ENCODE data around the gene DOP1A.

DOP1A gene

GRCh38 chr6:83072726-83073125 is 5.3 kb downstream of the DOP1A start:
- FAIRE-seq (no peak), DNase-seq (ENCODE audit: insufficient read length, low spot score) (no peak)

DNA sequence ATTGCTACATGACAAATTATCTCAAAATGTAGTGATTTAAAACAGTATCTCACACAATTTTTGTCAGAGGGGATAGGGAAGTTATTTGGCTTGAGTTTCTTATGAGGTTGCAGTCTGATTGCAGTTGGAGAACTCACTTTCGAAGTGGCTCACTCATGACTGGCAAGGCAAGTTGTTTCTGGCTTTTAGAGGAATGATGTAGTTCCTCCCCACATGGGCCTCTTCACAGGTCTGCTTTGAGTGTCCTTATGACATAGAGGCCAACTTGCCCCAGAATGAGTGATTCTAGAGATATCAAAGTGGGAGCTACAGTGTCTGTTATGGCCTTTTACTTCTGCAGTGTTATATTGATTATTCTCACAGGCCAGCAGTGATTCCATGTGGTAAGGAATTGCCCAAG is 6.1 kb downstream of the DOP1A start:
- DNase-seq (ENCODE audit: insufficient read length, low spot score), result no peak

GRCh38 chr6:83083476-83083875 is 16.0 kb downstream of the DOP1A start:
- DNase-seq (ENCODE audit: insufficient read length, low spot score) (no peak), FAIRE-seq (no peak)

More for the DNA sequence above, 6.1 kb downstream of the DOP1A start:
- no peak for FAIRE-seq

GRCh38 chr6:83086751-83087150 is 19.3 kb downstream of the DOP1A start:
- FAIRE-seq, result no peak

DNA sequence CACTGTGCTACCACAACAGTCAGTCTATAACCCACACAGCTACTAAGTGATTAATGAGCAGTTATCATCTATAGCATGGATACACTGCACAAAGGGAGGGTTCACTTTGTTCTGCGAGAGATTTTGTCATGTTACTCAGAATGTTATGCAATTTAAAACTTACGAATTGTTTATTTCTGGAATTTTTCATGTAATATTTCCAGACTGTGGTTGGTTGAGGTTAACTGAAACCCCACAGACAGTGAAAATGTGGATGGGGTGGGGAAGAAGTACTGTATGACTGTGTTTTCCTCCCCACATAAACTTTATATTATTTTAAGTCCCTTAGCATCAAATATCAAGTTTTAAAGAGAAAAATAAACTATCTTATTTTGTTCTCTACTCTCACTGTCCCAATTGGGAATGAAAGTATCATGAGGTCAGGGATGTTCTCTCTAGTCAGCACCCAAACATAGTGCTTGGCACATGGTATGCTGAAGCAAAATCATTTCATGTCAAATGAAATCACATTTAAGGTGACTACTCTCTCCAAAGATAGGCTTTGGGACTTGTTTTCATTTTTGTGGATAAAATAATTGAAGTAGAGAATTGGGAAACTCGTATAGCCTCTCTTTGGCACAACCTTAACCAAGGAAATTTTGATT is 25.4 kb downstream of the DOP1A start:
- DNase-seq (ENCODE audit: insufficient read length, low spot score) (no peak), FAIRE-seq (peak; percentile 44)

More at GRCh38 chr6:83086751-83087150, 19.3 kb downstream of the DOP1A start:
- no peak for DNase-seq (ENCODE audit: insufficient read length, low spot score)

DNA sequence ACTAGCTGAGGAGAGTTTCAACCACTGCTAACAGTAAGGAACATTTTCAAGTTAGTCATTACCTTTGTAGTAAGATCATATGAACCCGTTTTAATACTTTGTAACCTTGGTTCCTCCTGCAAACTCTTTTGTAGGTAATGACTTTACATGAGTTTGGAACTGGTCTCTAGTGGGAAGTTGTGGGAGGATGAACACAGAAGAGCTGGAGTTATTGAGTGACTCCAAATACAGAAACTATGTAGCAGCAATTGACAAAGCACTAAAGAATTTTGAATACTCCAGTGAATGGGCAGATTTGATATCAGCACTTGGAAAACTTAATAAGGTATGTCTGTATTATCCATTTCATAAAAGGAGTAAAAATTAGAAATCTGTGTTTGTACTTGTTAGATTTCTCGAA is 29.3 kb downstream of the DOP1A start:
- FAIRE-seq, result no peak

DNA sequence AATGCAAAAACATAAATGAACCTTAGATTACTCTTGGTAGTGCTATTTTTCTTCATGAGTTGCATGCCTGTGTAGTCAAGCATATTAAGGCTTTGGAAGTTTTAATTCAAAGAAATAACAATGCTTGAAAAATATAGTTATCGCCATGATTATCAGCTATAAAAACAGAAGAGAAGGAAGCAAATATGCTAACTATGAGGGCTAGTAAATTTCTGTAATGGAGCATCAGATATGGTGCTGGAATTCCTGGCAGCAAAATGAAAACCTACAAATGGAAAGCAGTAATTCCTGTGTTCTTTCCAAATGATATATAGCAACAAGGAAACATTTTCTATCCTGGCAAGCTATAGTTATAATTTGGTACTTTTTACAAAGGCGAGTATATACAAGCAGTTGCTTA is 29.7 kb downstream of the DOP1A start:
- no peak for FAIRE-seq
- no peak for DNase-seq (ENCODE audit: insufficient read length, low spot score)

More for the DNA sequence above, 29.3 kb downstream of the DOP1A start:
- no peak for DNase-seq (ENCODE audit: insufficient read length, low spot score)

- no peak for DNase-seq (ENCODE audit: insufficient read length, low spot score)
- no peak for FAIRE-seq
Measured at GRCh38 chr6:83097675-83098074, 30.2 kb downstream of the DOP1A start.

DNA sequence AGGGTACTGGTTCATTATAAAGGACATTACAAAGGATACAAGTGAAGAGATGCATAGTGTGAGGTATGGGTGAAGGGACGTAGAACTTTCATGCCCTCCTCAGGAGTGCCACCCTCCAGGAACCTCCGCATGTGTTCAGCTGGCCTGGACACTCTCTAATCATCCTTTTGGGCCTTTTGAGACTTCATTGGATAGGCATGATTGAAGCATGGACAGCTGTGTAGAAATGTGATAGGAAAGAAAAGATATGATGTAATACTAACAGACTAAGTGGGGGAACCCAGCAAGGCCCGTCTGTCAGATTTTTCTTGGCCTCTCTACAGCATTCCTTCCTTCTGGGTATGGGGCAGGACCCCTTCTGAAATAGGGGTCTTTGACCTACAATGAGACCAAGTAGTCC is 31.1 kb downstream of the DOP1A start:
- no peak for FAIRE-seq

GRCh38 chr6:83108378-83108777 is 40.9 kb downstream of the DOP1A start:
- no peak for FAIRE-seq

More for the DNA sequence above, 31.1 kb downstream of the DOP1A start:
- no peak for DNase-seq (ENCODE audit: insufficient read length, low spot score)

DNA sequence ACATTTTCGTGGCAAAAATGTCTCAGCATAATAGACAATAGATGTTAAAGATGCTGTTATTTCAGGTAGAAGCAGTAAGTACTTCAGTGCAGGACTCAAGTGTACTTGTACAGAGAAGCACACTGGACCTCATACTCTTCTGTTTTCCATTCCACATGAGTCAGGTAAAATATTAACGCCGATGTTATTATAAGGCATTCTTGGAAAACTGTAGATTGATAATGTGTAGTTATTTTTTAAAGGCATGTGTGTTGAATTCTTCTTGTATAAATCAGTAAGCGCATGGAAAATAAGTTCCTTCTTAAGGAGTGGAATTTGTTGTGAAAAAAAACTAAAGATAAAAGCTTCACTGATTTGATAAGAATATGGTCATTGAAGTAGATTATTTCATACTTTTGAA is 45.8 kb downstream of the DOP1A start:
- FAIRE-seq (no peak), DNase-seq (ENCODE audit: insufficient read length, low spot score) (no peak)

More at GRCh38 chr6:83108378-83108777, 40.9 kb downstream of the DOP1A start:
- DNase-seq (ENCODE audit: insufficient read length, low spot score), result no peak

DNA sequence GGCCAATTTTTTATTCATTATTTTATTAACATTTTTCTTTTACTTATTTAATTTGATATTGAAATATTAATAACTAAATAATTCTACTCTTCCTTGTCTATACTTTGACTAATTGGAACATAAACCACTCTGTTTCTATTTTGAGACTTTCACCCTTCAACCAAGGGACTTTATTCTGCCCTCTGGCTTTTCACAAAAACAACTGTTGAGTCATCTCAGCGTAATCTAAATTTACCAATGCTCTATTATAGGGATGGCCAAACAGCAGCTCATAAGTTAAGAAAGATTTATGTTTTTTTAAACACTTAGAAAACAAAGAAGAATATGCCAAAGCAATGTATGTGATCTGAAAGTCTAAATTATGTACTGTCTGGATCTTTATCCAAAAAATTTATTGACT is 46.7 kb downstream of the DOP1A start:
- DNase-seq (ENCODE audit: insufficient read length, low spot score) (no peak), FAIRE-seq (no peak)

GRCh38 chr6:83117802-83118201 is 50.3 kb downstream of the DOP1A start:
- DNase-seq (ENCODE audit: insufficient read length, low spot score), result no peak
- no peak for FAIRE-seq

DNA sequence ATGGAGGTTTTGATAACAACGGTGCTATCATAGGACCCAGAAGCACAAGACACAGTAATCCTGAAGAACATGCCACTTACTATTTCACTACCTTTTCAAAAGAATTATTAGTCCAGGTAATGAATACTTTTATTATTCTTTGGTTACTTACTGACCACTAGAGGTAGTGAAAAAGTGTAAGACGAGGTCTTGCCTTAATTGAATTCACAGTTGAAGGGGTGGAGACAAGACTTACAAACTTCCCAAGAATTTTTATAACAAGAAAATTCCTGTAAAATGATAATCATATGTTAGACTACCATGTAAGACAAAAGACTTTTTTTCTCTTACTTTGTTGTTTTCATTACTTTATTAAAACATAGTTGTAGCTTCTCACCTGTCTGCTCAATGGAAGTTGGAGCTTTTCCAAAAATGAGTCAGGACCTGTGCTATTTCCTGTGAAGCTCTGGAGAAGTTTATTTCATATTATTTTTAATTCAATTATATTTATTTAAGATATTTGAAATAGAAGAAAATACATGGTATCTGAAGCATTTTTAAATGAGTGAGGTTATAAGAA is 52.4 kb downstream of the DOP1A start:
- DNase-seq (ENCODE audit: insufficient read length, low spot score) (no peak), FAIRE-seq (no peak)

GRCh38 chr6:83124553-83124952 is 57.1 kb downstream of the DOP1A start:
- FAIRE-seq, result no peak
- no peak for DNase-seq (ENCODE audit: insufficient read length, low spot score)

GRCh38 chr6:83125425-83125824 is 58.0 kb downstream of the DOP1A start:
- no peak for DNase-seq (ENCODE audit: insufficient read length, low spot score)
- no peak for FAIRE-seq

DNA sequence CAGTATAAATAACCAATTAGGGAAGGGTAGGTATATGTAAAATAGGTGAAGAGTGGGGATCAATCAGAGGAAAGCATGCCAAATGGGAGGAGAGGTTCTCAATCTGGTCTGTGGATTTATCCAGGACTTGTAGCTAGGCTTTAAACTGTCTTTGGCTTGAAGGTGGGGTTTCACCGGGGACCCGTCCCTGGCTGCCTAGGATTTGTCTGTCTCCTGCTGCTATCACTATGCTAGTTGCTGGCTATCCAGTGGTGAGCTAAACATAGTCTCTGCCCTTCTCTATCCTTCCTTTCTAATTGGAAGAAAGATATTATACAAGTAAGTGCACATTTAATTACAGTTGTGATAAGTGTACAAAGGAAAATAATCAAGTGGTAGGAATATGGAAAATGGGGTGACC is 58.8 kb downstream of the DOP1A start:
- DNase-seq (ENCODE audit: insufficient read length, low spot score), result no peak
- FAIRE-seq, result no peak

DNA sequence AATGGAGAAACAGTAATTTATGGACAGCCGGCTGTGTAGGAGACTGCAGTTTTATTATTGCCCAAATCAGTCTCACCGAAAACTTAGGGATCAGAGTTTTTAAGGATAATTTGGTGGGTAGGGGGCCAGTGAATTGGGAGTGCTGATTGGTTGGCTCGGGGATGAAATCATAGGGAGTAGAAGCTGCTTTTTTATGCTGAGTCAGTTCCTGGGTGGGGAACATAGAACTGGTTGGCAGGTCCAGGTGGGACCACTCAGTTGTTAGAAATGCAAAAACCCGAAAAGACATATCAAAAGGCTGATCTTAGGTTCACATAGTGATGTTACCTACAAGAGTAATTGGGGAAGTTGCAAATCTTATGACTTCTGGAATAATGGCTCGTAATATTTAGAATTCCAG is 59.3 kb downstream of the DOP1A start:
- no peak for DNase-seq (ENCODE audit: insufficient read length, low spot score)
- FAIRE-seq, result no peak

GRCh38 chr6:83127258-83127657 is 59.8 kb downstream of the DOP1A start:
- no peak for FAIRE-seq

GRCh38 chr6:83127976-83128375 is 60.5 kb downstream of the DOP1A start:
- DNase-seq (ENCODE audit: insufficient read length, low spot score) (no peak), FAIRE-seq (no peak)

More at GRCh38 chr6:83127258-83127657, 59.8 kb downstream of the DOP1A start:
- DNase-seq (ENCODE audit: insufficient read length, low spot score), result no peak

DNA sequence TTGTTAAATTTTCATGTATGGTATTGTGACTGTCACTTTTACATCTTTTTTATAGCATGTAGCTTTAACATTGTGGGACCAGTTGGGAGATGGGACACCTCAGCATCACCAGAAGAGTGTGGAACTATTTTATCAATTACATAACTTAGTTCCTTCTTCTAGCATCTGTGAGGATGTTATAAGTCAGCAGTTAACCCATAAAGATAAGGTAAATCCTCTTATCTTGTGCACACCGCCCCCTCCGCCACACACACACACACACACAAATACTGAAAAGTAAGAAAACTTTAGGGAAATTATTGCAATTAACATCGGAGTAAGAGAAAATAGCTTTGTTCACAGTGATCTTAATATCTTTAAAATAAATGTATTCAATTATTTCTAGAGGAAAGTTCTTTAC is 64.7 kb downstream of the DOP1A start:
- DNase-seq (ENCODE audit: insufficient read length, low spot score) (no peak), FAIRE-seq (no peak)

GRCh38 chr6:83138118-83138722 is 70.7 kb downstream of the DOP1A start:
- no peak for DNase-seq (ENCODE audit: insufficient read length, low spot score)
- peak; percentile 4 for FAIRE-seq

All from HTR-8/SVneo (cell line).